CD4-positive, alpha-beta T cell (primary cell): ENCODE measurements around the gene RPIA. TPM values are rescaled to one million over a fixed set of nuclear protein-coding genes. Genes with fewer than 3 reads are reported as not detected.
A peak's percentile ranks its signal among the peaks of the same experiment; 100 is the strongest.

Experiments
- ATAC-seq: fragments of 200-7000 bp; cut with Tn5 transposase; one replicate; pipeline ENCODE4 v1.10.0; 2022; ENCODE audit warnings: mild to moderate bottlenecking; ENCODE audit not compliant: poor library complexity
- CTCF ChIA-PET: fragments of 350-600 bp; sonication (Branson Sonifier 250); formaldehyde crosslinking; loops from one replicate; lab custom pipeline; 2021; ENCODE audit warnings: antibody characterized with exemption, inconsistent platforms; lab: Charles Lee
- POLR2A ChIA-PET: fragments of 350-600 bp; sonication (Branson Sonifier 250); formaldehyde crosslinking; loops from one replicate; lab custom pipeline; 2021; ENCODE audit warnings: antibody characterized with exemption, inconsistent platforms; lab: Charles Lee
- DNase-seq, 14 experiments: peaks; one replicate each; pipeline ENCODE4 v3.0.0-alpha.2; 2013 to 2020; ENCODE audit warnings: mixed read lengths in 2 of 14
- H3K27ac ChIP-seq, 2 donors: one replicate each; pipeline versions ENCODE4 v1.5.1 to v1.7.0; 2013; ENCODE audit warnings: low read length in 2 of 2, low read depth in 1 of 2, mild to moderate bottlenecking in 1 of 2
- H3K27me3 ChIP-seq, 2 experiments: 1 replicate in 1 of 2; 2 replicates in 1 of 2; pipeline versions ENCODE4 v1.6.1 to v1.7.0; 2013; ENCODE audit warnings: low read length in 2 of 2, control low read depth in 1 of 2, mild to moderate bottlenecking in 1 of 2, moderate library complexity in 1 of 2; ENCODE audit not compliant: insufficient read depth in 2 of 2, control insufficient read depth in 1 of 2
- H3K36me3 ChIP-seq: one replicate; pipeline ENCODE4 v1.6.1; 2013; ENCODE audit warnings: low read length, control low read depth; ENCODE audit not compliant: insufficient read depth
- H3K4me1 ChIP-seq: one replicate; pipeline ENCODE4 v1.6.1; 2013; ENCODE audit warnings: low read length, control low read depth; ENCODE audit not compliant: insufficient read depth
- H3K4me3 ChIP-seq: one replicate; pipeline ENCODE4 v1.5.1; 2013; ENCODE audit warnings: mild to moderate bottlenecking, low read length, moderate library complexity
- H3K9me3 ChIP-seq, 2 experiments: 1 replicate in 1 of 2; 2 replicates in 1 of 2; pipeline versions ENCODE4 v1.6.1 to v1.7.0; 2013; ENCODE audit warnings: low read length in 2 of 2, mild to moderate bottlenecking in 2 of 2, control low read depth in 1 of 2, moderate library complexity in 1 of 2; ENCODE audit not compliant: control insufficient read depth in 1 of 2, insufficient read depth in 1 of 2
- H3K27ac Mint-ChIP-seq: one replicate; pipeline ENCODE4 v1.8.0; 2020; ENCODE audit warnings: mixed read lengths
- H3K27me3 Mint-ChIP-seq: one replicate; pipeline ENCODE4 v1.8.0; 2021; ENCODE audit warnings: mixed read lengths
- H3K36me3 Mint-ChIP-seq: one replicate; pipeline ENCODE4 v1.8.0; 2021; ENCODE audit warnings: low read depth, mixed read lengths
- H3K4me1 Mint-ChIP-seq: one replicate; pipeline ENCODE4 v1.8.0; 2021; ENCODE audit warnings: low read depth, mixed read lengths
- H3K4me3 Mint-ChIP-seq: one replicate; pipeline ENCODE4 v1.8.0; 2020; ENCODE audit warnings: mild to moderate bottlenecking, mixed read lengths
- H3K9me3 Mint-ChIP-seq: one replicate; pipeline ENCODE4 v1.8.0; 2020; ENCODE audit warnings: mixed read lengths
- CTCF ChIP-seq: fragments of 200-600 bp; IDR thresholded peaks from one replicate; pipeline ENCODE4 v1.8.0; 2022; ENCODE audit warnings: antibody characterized with exemption, mild to moderate bottlenecking
- intact Hi-C, 2 experiments: fragments of 100-400 bp; cut with DNase I in 1 of 2; cut with micrococcal nuclease in 1 of 2; formaldehyde crosslinking; loops; one replicate each; pipeline versions ENCODE4 v1.15.1 to v1.9.0; 2023 to 2025; cut with DNase I, micrococcal nuclease
- total RNA-seq, 174 experiments: library from RNA in 2 of 174; stranded (reverse) in 2 of 174; gene quantifications; one replicate each; pipeline ENCODE4 v1.2.3 and lab custom pipeline; 2021 to 2026

The RPIA gene
- total RNA-seq, 2 experiments from 2014 or later = 21.6 to 24.7 TPM

DNA sequence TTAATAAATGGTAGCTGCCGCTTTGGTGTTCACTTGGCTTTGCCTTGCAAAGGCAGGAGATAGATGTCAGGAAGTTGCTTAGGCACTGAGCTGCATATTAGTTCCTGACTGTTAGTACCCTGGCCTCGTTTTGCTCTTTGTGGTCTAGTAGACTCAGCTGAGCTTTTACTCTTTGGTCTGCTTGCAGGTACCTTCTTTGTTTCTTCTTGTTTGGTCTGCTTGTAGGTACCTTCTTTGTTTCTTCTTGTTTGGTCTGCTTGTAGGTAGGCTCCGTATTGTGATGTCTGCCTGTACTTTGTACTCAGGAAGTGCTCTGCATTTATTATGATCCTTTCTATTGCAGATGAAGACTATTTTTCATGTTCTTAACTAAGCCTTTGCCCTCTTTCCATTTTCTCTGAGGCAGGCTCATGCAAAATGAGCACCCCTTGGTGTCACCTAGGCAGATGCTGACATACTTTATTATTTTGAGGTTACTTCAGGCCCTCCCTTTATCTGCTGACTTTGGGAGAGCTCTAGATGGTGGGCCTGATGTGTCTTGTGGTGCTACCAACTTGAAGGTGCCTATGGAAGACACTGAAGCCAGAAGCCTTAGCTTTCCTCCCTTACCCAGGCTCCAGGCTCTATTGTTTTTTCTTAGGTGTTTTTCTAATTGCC, 6.0 kb downstream of the RPIA start:
- H3K9me3 Mint-ChIP-seq = no peaks in the 10 kb centered on the region
- peaks cover 43% of the 10 kb centered on the region for H3K36me3 Mint-ChIP-seq
- peak in 4 of 14 experiments; percentile 23 to 30 (median 28) for DNase-seq
- H3K4me1 Mint-ChIP-seq = peaks cover 61% of the 10 kb centered on the region
- TF ChIP-seq CTCF = no peak
- ChIA-PET POLR2A (interaction anchor here (0.5 to 1.9 kb wide), 2 partner anchors 28 to 70 kb away, joined by 3 to 7 read pairs; partner anchors contain the start of gene EIF2AK3), CTCF (no interaction called here)
- Histone ChIP-seq H3K9me3 (no peaks in the 10 kb centered on the region), H3K4me1 (peaks cover 9% of the 10 kb centered on the region), H3K36me3 (peaks cover 29% of the 10 kb centered on the region), H3K27ac (peak overlapping the region; percentile 32 to 47), H3K4me3 (no peak overlapping the region), H3K27me3 (no peaks in the 10 kb centered on the region)
- peak overlapping the region; percentile 21 for H3K4me3 Mint-ChIP-seq
- H3K27ac Mint-ChIP-seq = peak overlapping the region; percentile 76
- intact Hi-C loops = loop anchor here in 1 of 2 experiments (10.0 kb wide), 1 partner anchor 57 kb away; no protein-coding TSS in a partner anchor
- peak; percentile 73 for ATAC-seq
- H3K27me3 Mint-ChIP-seq = no peaks in the 10 kb centered on the region

GRCh38 chr2:88698027-88698413, 6.5 kb downstream of the RPIA start:
- CTCF ChIA-PET = interaction anchor here (1.3 kb wide), 1 partner anchor 20 kb away, joined by 3 read pairs; no protein-coding TSS in a partner anchor
- ATAC-seq (no peak), DNase-seq (no peak)
- POLR2A ChIA-PET = interaction anchor here (0.5 to 1.9 kb wide), 2 partner anchors 28 to 70 kb away, joined by 3 to 7 read pairs; partner anchors contain the start of gene EIF2AK3
- no peaks in the 10 kb centered on the region for H3K9me3 ChIP-seq
- no peaks in the 10 kb centered on the region for H3K27me3 Mint-ChIP-seq
- no peak overlapping the region for H3K27ac ChIP-seq
- peak overlapping the region; percentile 76 for H3K27ac Mint-ChIP-seq
- TF ChIP-seq CTCF = no peak
- no peak overlapping the region for H3K4me3 Mint-ChIP-seq
- H3K4me1 ChIP-seq = peaks cover 4% of the 10 kb centered on the region
- H3K4me3 ChIP-seq = no peak overlapping the region
- peaks cover 49% of the 10 kb centered on the region for H3K36me3 Mint-ChIP-seq
- no peaks in the 10 kb centered on the region for H3K9me3 Mint-ChIP-seq
- H3K27me3 ChIP-seq = no peaks in the 10 kb centered on the region
- intact Hi-C loops = loop anchor here in 1 of 2 experiments (10.0 kb wide), 1 partner anchor 57 kb away; no protein-coding TSS in a partner anchor
- H3K4me1 Mint-ChIP-seq = peaks cover 56% of the 10 kb centered on the region
- H3K36me3 ChIP-seq = peaks cover 32% of the 10 kb centered on the region

DNA sequence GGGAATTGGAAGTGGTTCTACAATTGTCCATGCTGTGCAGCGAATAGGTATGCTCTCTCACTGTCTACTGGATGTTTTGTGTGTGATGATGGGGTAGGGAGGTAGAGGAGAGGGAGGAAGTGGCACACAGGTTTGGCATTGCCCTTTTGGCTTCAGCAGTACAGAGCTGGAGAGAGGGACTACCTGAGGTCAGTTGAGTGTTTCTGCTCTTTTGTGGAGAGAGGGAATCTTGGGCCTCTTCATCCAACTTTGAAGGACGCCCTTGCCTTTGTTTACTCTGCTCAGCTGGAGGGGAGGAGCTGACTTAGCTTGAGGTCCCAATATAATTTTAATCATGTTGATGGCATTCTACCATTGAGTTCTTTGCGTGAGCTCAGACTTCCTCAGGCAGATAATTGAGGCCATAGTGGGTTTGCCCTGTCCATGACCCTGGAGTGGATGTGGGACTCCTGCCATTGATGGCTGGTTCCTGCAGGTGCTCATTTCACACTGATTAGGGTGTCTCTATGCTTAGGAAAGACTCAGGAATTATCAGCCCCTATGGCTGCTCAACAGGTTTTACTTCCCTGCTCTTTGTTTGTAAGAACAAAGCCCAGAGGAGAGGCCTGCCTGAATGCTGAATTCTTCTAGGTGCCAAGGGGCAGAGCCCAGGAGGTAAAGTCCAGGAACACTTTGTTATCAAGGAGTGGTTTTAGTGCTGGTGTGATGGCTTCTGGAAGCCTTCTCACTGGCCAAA, 7.2 kb downstream of the RPIA start:
- Mint-ChIP-seq H3K27me3 (no peaks in the 10 kb centered on the region), H3K27ac (no peak overlapping the region), H3K4me3 (no peak overlapping the region), H3K9me3 (no peaks in the 10 kb centered on the region), H3K36me3 (peaks cover 53% of the 10 kb centered on the region), H3K4me1 (peaks cover 49% of the 10 kb centered on the region)
- Histone ChIP-seq H3K27ac (no peak overlapping the region), H3K9me3 (no peaks in the 10 kb centered on the region), H3K4me3 (no peak overlapping the region), H3K27me3 (no peaks in the 10 kb centered on the region), H3K4me1 (peaks cover 4% of the 10 kb centered on the region), H3K36me3 (peaks cover 32% of the 10 kb centered on the region)
- ChIA-PET POLR2A (interaction anchor here (1.9 kb wide), 1 partner anchor 71 kb away, joined by 7 read pairs; the partner anchor contains the start of gene EIF2AK3), CTCF (interaction anchor here (1.3 kb wide), 1 partner anchor 21 kb away, joined by 3 read pairs; no protein-coding TSS in a partner anchor)
- ATAC-seq (no peak), DNase-seq (no peak)
- intact Hi-C loops = loop anchor here in 1 of 2 experiments (10.0 kb wide), 1 partner anchor 56 kb away; no protein-coding TSS in a partner anchor
- no peak for TF ChIP-seq CTCF
